ENCODE results near the gene PGAP2. TPM values are rescaled to one million over a fixed set of nuclear protein-coding genes. Genes with fewer than 3 reads are reported as not detected.

PGAP2 gene
- total and polyA plus RNA-seq, 10 of the 15 experiments (the other 5 are each of a cell fraction or from before 2014, with no cell fraction given), result 12.3 to 37.4 (median 31.9) TPM

GRCh38 chr11:3854977-3855807, 46.8 kb downstream of the PGAP2 start, which contains the start of gene STIM1 (continued):
- TF ChIP-seq KLF5 (IDR thresholded peaks at IDR 0.05; ENCODE audit: partially characterized antibody) (peak; percentile 48), NKRF (conservative IDR thresholded peaks at IDR 0.05) (peak; percentile 86), PML (IDR thresholded peaks at IDR 0.05; ENCODE audit: low read length) (no peak), HSF1 (IDR thresholded peaks at IDR 0.05; ENCODE audit: low read depth, low read length) (no peak), YBX1 (IDR thresholded peaks at IDR 0.05) (no peak), ZBTB4 (CRISPR knock-in tag; IDR thresholded peaks at IDR 0.05) (no peak), ZBTB33 (IDR thresholded peaks at IDR 0.05) (no peak), RUNX3 (IDR thresholded peaks at IDR 0.05; ENCODE audit: low read length) (peak; percentile 60; the same call in 1 of the 2 replicates), SIN3A (IDR thresholded peaks at IDR 0.05; ENCODE audit: low read depth, low read length) (peak; percentile 41), CHD2 (IDR thresholded peaks at IDR 0.05; ENCODE audit: borderline replicate concordance, low read depth, low read length) (peak; percentile 76), PAX5 (IDR thresholded peaks at IDR 0.05; ENCODE audit: borderline replicate concordance, low read depth, low read length) (peak; percentile 56), CEBPZ (IDR thresholded peaks at IDR 0.05; ENCODE audit: low read depth, low read length) (no peak), ZNF207 (IDR thresholded peaks at IDR 0.05; ENCODE audit: borderline replicate concordance) (peak; percentile 75; the same call in 1 of the 2 replicates), IRF3 (IDR thresholded peaks at IDR 0.05) (no peak), SMAD5 (IDR thresholded peaks at IDR 0.05; ENCODE audit: low read depth) (no peak), BMI1 (IDR thresholded peaks at IDR 0.05; ENCODE audit: borderline replicate concordance) (no peak)

All from GM12878 (cell line).